RWPE2 (cell line): ENCODE measurements around the gene ALOX5AP.

Experiments used
- ATAC-seq: fragments of 200-7000 bp; cut with Tn5 transposase; 3 replicates; pipeline ENCODE4 v1.9.1; 2021; ENCODE audit warnings: low read depth
- DNase-seq: peaks from one replicate; pipeline ENCODE4 v3.0.0-alpha.2; 2020; ENCODE audit warnings: low spot score
- H3K27ac ChIP-seq: fragments of 450-650 bp; 2 replicates; pipeline ENCODE4 v1.5.1; 2017; ENCODE audit warnings: mild to moderate bottlenecking; ENCODE audit not compliant: poor library complexity, severe bottlenecking
- H3K27me3 ChIP-seq: fragments of 250-450 bp; sonication (Bioruptor Pico); 2 replicates; pipeline ENCODE4 v1.5.1; 2021; ENCODE audit warnings: mild to moderate bottlenecking, moderate library complexity; ENCODE audit not compliant: insufficient read depth, poor library complexity, severe bottlenecking
- H3K36me3 ChIP-seq: fragments of 250-450 bp; sonication (Bioruptor Pico); 2 replicates; pipeline ENCODE4 v1.5.1; 2020; ENCODE audit warnings: low read depth, mild to moderate bottlenecking, moderate library complexity
- H3K4me1 ChIP-seq: fragments of 250-450 bp; sonication (Bioruptor Pico); 2 replicates; pipeline ENCODE4 v1.5.1; 2021; ENCODE audit warnings: mild to moderate bottlenecking, moderate library complexity; ENCODE audit not compliant: insufficient read depth, poor library complexity, severe bottlenecking
- H3K4me3 ChIP-seq: fragments of 250-450 bp; sonication (Bioruptor Pico); 2 replicates; pipeline ENCODE4 v1.5.1; 2021; ENCODE audit warnings: mild to moderate bottlenecking, moderate library complexity; ENCODE audit not compliant: severe bottlenecking
- H3K9me3 ChIP-seq: fragments of 250-450 bp; sonication (Bioruptor Pico); 2 replicates; pipeline ENCODE4 v1.5.1; 2021; ENCODE audit warnings: mild to moderate bottlenecking, moderate library complexity; ENCODE audit not compliant: severe bottlenecking
- CTCF ChIP-seq: fragments of 450-650 bp; IDR thresholded peaks from one replicate; pipeline ENCODE4 v1.5.1; 2017; ENCODE audit warnings: mild to moderate bottlenecking, moderate library complexity; ENCODE audit not compliant: poor library complexity, severe bottlenecking

Gene ALOX5AP

GRCh38 chr13:30805132-30805537 is 69.8 kb downstream of the ALOX5AP start:
- Histone ChIP-seq H3K9me3 (no peaks in the 10 kb centered on the region), H3K4me3 (no peak overlapping the region), H3K27me3 (no peaks in the 10 kb centered on the region), H3K4me1 (peaks cover 11% of the 10 kb centered on the region), H3K27ac (peak overlapping the region; percentile 54), H3K36me3 (no peaks in the 10 kb centered on the region)
- DNase-seq (no peak), ATAC-seq (no peak)
- TF ChIP-seq CTCF: no peak

- peaks cover 11% of the 10 kb centered on the region for H3K4me1 ChIP-seq
- H3K27ac ChIP-seq: peak overlapping the region; percentile 54
- no peak for DNase-seq
Measured at GRCh38 chr13:30805603-30806011, 70.3 kb downstream of the ALOX5AP start.

GRCh38 chr13:30806784-30807183 is 71.4 kb downstream of the ALOX5AP start:
- no peak for DNase-seq
- no peak for TF ChIP-seq CTCF
- Histone ChIP-seq H3K4me3 (no peak overlapping the region), H3K4me1 (peaks cover 11% of the 10 kb centered on the region), H3K9me3 (no peaks in the 10 kb centered on the region), H3K36me3 (no peaks in the 10 kb centered on the region), H3K27me3 (no peaks in the 10 kb centered on the region), H3K27ac (peak overlapping the region; percentile 54)
- ATAC-seq: peak; percentile 52; the same call in 1 of the 3 replicates

More at GRCh38 chr13:30805603-30806011, 70.3 kb downstream of the ALOX5AP start:
- no peaks in the 10 kb centered on the region for H3K27me3 ChIP-seq
- TF ChIP-seq CTCF: no peak
- H3K4me3 ChIP-seq: no peak overlapping the region
- H3K36me3 ChIP-seq: no peaks in the 10 kb centered on the region
- ATAC-seq: no peak
- H3K9me3 ChIP-seq: no peaks in the 10 kb centered on the region

- Histone ChIP-seq H3K4me1 (peaks cover 11% of the 10 kb centered on the region), H3K27ac (peak overlapping the region; percentile 54), H3K4me3 (no peak overlapping the region), H3K9me3 (no peaks in the 10 kb centered on the region), H3K27me3 (no peaks in the 10 kb centered on the region), H3K36me3 (no peaks in the 10 kb centered on the region)
- TF ChIP-seq CTCF: no peak
- ATAC-seq (no peak), DNase-seq (no peak)
Measured at GRCh38 chr13:30807392-30807791, 72.0 kb downstream of the ALOX5AP start.

GRCh38 chr13:30808600-30808999 is 73.3 kb downstream of the ALOX5AP start:
- H3K4me3 ChIP-seq: no peak overlapping the region
- no peak for TF ChIP-seq CTCF
- H3K4me1 ChIP-seq: peaks cover 11% of the 10 kb centered on the region
- DNase-seq: no peak
- no peaks in the 10 kb centered on the region for H3K36me3 ChIP-seq
- no peak overlapping the region for H3K27ac ChIP-seq
- H3K27me3 ChIP-seq: no peaks in the 10 kb centered on the region
- H3K9me3 ChIP-seq: no peaks in the 10 kb centered on the region
- ATAC-seq: no peak
